ENCODE data around the gene STUM. TPM values are rescaled to one million over a fixed set of nuclear protein-coding genes. Genes with fewer than 3 reads are reported as not detected.

The STUM gene
- total and polyA plus RNA-seq, 2 donors (not counting 1 experiment from before 2014, with no cell fraction given): 0.01 TPM; not detected in 1

- no peaks in the 10 kb centered on the region for H3K36me3 ChIP-seq (ENCODE audit: control insufficient read depth, insufficient read depth, low read length)
- no peak overlapping the region for H3K4me3 ChIP-seq (replicated peaks in 1 of 4; ENCODE audit: control extremely low read depth in 1 of 4, insufficient read depth in 1 of 4, low read depth in 3 of 4, low read length in 4 of 4)
- no peaks in the 10 kb centered on the region for H3K9me3 ChIP-seq (ENCODE audit: control insufficient read depth, insufficient read depth, low read depth, low read length)
- H3K4me1 ChIP-seq (ENCODE audit: control insufficient read depth, extremely low read depth, insufficient read depth, low read length): no peaks in the 10 kb centered on the region
- no peak for DNase-seq (ENCODE audit: low read depth in 2 of 2)
- H3K27ac ChIP-seq (ENCODE audit: insufficient read depth, low read length): no peak overlapping the region
- no peaks in the 10 kb centered on the region for H4K20me1 ChIP-seq (ENCODE audit: control insufficient read depth, extremely low read depth, insufficient read depth, low read length)
- no peak overlapping the region for H2AFZ ChIP-seq (ENCODE audit: low read length)
- no peaks in the 10 kb centered on the region for H3K79me2 ChIP-seq (ENCODE audit: control insufficient read depth, insufficient read depth, low read length)
- H3K9ac ChIP-seq (ENCODE audit: insufficient read depth, low read length): no peak overlapping the region
- H3K27me3 ChIP-seq (ENCODE audit: control insufficient read depth, insufficient read depth, low read length): peaks cover 34% of the 10 kb centered on the region
- TF ChIP-seq EZH2 (IDR thresholded peaks at IDR 0.05; ENCODE audit: low read length, missing control alignments): no peak
- TF ChIP-seq CTCF (conservative IDR thresholded peaks at IDR 0.05 in 1 of 2, IDR thresholded peaks at IDR 0.05 in 1 of 2; ENCODE audit: low read depth in 1 of 2, low read length in 2 of 2): no peak
- no peak overlapping the region for H3K4me2 ChIP-seq (ENCODE audit: extremely low read depth, insufficient read depth, low read length)
Observed at GRCh38 chr1:226546926-226547325, 1.6 kb upstream of the STUM start.

GRCh38 chr1:226547754-226548191 lies 791 bp upstream of the STUM start:
- no peak overlapping the region for H3K4me2 ChIP-seq (ENCODE audit: extremely low read depth, insufficient read depth, low read length)
- peak; percentile 23 for TF ChIP-seq EZH2 (IDR thresholded peaks at IDR 0.05; ENCODE audit: low read length, missing control alignments)
- peak; percentile 99 for TF ChIP-seq CTCF (conservative IDR thresholded peaks at IDR 0.05 in 1 of 2, IDR thresholded peaks at IDR 0.05 in 1 of 2; ENCODE audit: low read depth in 1 of 2, low read length in 2 of 2)
- no peak overlapping the region for H3K4me3 ChIP-seq (replicated peaks in 1 of 4; ENCODE audit: control extremely low read depth in 1 of 4, insufficient read depth in 1 of 4, low read depth in 3 of 4, low read length in 4 of 4)
- H3K79me2 ChIP-seq (ENCODE audit: control insufficient read depth, insufficient read depth, low read length): no peaks in the 10 kb centered on the region
- DNase-seq (ENCODE audit: low read depth in 2 of 2): peak; percentile 84 to 89
- H3K27ac ChIP-seq (ENCODE audit: insufficient read depth, low read length): no peak overlapping the region
- no peak overlapping the region for H3K9ac ChIP-seq (ENCODE audit: insufficient read depth, low read length)
- H2AFZ ChIP-seq (ENCODE audit: low read length): no peak overlapping the region
- no peaks in the 10 kb centered on the region for H3K36me3 ChIP-seq (ENCODE audit: control insufficient read depth, insufficient read depth, low read length)
- no peaks in the 10 kb centered on the region for H4K20me1 ChIP-seq (ENCODE audit: control insufficient read depth, extremely low read depth, insufficient read depth, low read length)
- H3K4me1 ChIP-seq (ENCODE audit: control insufficient read depth, extremely low read depth, insufficient read depth, low read length): no peaks in the 10 kb centered on the region
- peaks cover 34% of the 10 kb centered on the region for H3K27me3 ChIP-seq (ENCODE audit: control insufficient read depth, insufficient read depth, low read length)
- H3K9me3 ChIP-seq (ENCODE audit: control insufficient read depth, insufficient read depth, low read depth, low read length): no peaks in the 10 kb centered on the region

- H3K4me3 ChIP-seq (replicated peaks in 1 of 4; ENCODE audit: control extremely low read depth in 1 of 4, insufficient read depth in 1 of 4, low read depth in 3 of 4, low read length in 4 of 4): peak overlapping the region in 1 of 4 experiments; percentile 27
- H3K9ac ChIP-seq (ENCODE audit: insufficient read depth, low read length): no peak overlapping the region
- TF ChIP-seq CTCF (conservative IDR thresholded peaks at IDR 0.05 in 1 of 2, IDR thresholded peaks at IDR 0.05 in 1 of 2; ENCODE audit: low read depth in 1 of 2, low read length in 2 of 2) (no peak), EZH2 (IDR thresholded peaks at IDR 0.05; ENCODE audit: low read length, missing control alignments) (peak; percentile 98)
- no peaks in the 10 kb centered on the region for H4K20me1 ChIP-seq (ENCODE audit: control insufficient read depth, extremely low read depth, insufficient read depth, low read length)
- H3K36me3 ChIP-seq (ENCODE audit: control insufficient read depth, insufficient read depth, low read length): no peaks in the 10 kb centered on the region
- H2AFZ ChIP-seq (ENCODE audit: low read length): no peak overlapping the region
- H3K4me1 ChIP-seq (ENCODE audit: control insufficient read depth, extremely low read depth, insufficient read depth, low read length): no peaks in the 10 kb centered on the region
- no peak for DNase-seq (ENCODE audit: low read depth in 2 of 2)
- no peaks in the 10 kb centered on the region for H3K79me2 ChIP-seq (ENCODE audit: control insufficient read depth, insufficient read depth, low read length)
- H3K4me2 ChIP-seq (ENCODE audit: extremely low read depth, insufficient read depth, low read length): peak overlapping the region; percentile 18
- no peak overlapping the region for H3K27ac ChIP-seq (ENCODE audit: insufficient read depth, low read length)
- no peaks in the 10 kb centered on the region for H3K9me3 ChIP-seq (ENCODE audit: control insufficient read depth, insufficient read depth, low read depth, low read length)
- peaks cover 34% of the 10 kb centered on the region for H3K27me3 ChIP-seq (ENCODE audit: control insufficient read depth, insufficient read depth, low read length)
Observed at GRCh38 chr1:226549094-226549936, 751 bp downstream of the STUM start.

All from fibroblast of lung (primary cell).